ENCODE measurements around the gene PLXND1.

PLXND1 gene

DNA sequence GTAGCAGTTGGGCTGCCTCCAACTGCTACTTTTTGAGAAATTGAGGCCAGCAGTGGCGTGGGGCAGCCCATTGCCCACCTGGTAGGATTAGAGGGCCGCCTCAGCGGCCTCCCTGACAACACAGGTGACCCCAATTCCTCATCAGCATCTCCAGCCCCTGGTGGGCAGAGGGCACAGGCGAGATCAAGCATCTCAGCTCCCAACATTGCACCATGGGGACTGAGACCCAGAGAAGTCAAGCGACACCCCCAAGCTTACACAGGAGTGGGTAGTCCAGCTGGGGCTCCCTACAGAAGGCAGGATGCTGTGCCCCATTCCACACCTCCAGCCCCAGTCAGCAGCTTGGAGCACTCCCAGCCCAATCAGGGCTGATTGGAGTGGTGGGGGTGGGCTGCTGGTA is 63.7 kb downstream of the PLXND1 start:
- no peak for DNase-seq (ENCODE audit: low read depth)
- no peak for TF ChIP-seq CTCF (IDR thresholded peaks at IDR 0.05; ENCODE audit: control insufficient read depth, extremely low read depth, insufficient read depth)
- no peak overlapping the region for H3K4me3 ChIP-seq (ENCODE audit: low read depth, low read length)

GRCh38 chr3:129540776-129541516 is 65.5 kb downstream of the PLXND1 start:
- H3K4me3 ChIP-seq (ENCODE audit: low read depth, low read length), result no peak overlapping the region
- no peak for TF ChIP-seq CTCF (IDR thresholded peaks at IDR 0.05; ENCODE audit: control insufficient read depth, extremely low read depth, insufficient read depth)
- no peak for DNase-seq (ENCODE audit: low read depth)

DNA sequence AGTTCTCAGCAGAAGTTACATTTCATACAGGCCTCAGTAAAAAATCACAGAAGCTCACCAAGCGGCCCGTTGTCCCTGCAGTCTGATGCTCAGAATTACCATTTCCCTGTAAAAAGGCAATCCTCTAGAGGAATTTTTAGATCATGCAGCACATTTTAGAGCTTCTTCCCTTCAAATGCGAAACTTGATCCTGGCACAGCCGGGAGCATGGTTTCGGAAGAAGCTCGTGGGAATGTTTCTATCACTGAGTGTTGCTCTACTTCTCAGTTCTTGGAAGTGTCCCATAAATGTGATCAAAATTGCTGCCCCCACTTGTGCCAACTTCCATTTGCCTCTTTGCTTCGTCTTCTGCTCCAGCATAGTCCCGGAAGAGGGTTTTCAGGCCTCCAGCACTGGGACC is 67.3 kb downstream of the PLXND1 start:
- TF ChIP-seq CTCF (IDR thresholded peaks at IDR 0.05; ENCODE audit: control insufficient read depth, extremely low read depth, insufficient read depth), result no peak
- no peak overlapping the region for H3K4me3 ChIP-seq (ENCODE audit: low read depth, low read length)
- DNase-seq (ENCODE audit: low read depth), result no peak

DNA sequence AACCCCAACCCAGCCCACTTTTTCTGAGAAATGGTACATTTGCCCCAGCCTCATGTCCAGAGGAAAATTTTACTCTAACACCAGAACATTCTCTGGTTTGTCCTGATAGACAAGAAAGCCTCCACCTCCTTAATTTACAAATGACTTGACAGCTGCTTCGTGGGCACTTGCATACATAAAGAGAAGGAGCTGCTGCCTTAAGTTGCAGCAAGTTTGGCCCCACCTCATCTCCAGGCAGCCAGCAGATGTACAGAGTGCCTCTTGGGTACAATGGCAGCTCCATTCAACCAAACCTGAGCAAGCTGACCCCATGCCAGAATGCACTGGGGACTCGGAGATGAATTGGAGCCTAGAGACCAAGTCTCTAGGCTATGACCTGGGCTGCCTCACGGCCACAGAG is 69.7 kb downstream of the PLXND1 start:
- no peak for TF ChIP-seq CTCF (IDR thresholded peaks at IDR 0.05; ENCODE audit: control insufficient read depth, extremely low read depth, insufficient read depth)
- no peak for DNase-seq (ENCODE audit: low read depth)
- no peak overlapping the region for H3K4me3 ChIP-seq (ENCODE audit: low read depth, low read length)

- TF ChIP-seq CTCF (IDR thresholded peaks at IDR 0.05; ENCODE audit: control insufficient read depth, extremely low read depth, insufficient read depth), result no peak
- no peak for DNase-seq (ENCODE audit: low read depth)
- H3K4me3 ChIP-seq (ENCODE audit: low read depth, low read length), result no peak overlapping the region
These were observed 70.2 kb downstream of the PLXND1 start for GRCh38 chr3:129536374-129536667.

DNA sequence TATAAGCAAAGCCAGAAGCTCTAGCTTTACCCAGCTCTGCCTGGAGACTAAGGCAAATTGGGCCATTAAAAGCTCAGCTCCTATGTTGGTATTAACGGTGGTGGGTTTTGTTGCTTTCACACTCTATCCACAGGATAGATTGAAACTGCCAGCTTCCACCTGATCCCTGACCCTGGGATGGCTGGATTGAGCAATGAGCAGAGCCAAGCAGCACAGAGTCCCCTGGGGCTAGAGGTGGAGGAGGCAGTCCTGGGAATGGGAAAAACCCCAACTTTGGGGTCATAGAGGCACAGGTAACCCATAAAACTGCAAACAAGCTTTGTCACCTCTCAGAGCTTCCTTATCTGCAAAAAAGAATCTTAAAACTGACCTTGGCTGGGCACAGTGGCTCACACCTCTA is 71.4 kb downstream of the PLXND1 start:
- DNase-seq (ENCODE audit: low read depth), result no peak
- no peak for TF ChIP-seq CTCF (IDR thresholded peaks at IDR 0.05; ENCODE audit: control insufficient read depth, extremely low read depth, insufficient read depth)
- H3K4me3 ChIP-seq (ENCODE audit: low read depth, low read length), result no peak overlapping the region

DNA sequence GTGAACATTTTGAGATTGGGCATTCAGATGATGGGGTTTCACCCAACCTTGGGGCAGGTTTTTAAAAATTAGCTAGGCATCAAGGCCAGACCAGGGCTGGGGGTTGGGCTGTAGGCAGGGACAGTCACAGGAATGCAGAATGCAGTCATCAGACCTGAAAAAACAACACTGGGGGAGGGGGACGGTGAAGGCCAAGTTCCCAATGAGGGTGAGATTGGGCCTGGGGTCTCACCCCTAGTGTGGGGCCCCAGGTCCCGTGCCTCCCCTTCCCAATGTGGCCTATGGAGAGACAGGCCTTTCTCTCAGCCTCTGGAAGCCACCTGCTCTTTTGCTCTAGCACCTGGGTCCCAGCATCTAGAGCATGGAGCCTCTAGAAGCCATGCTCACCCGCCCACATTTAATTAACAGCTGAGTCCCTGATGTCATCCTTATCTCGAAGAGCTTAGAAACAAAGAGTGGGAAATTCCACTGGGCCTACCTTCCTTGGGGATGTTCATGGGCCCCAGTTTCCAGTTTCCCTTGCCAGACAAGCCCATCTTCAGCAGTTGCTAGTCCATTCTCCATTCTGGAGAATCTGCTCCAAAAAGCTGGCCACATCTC is 71.9 kb downstream of the PLXND1 start:
- no peak for DNase-seq (ENCODE audit: low read depth)
- H3K4me3 ChIP-seq (ENCODE audit: low read depth, low read length), result no peak overlapping the region
- TF ChIP-seq CTCF (IDR thresholded peaks at IDR 0.05; ENCODE audit: control insufficient read depth, extremely low read depth, insufficient read depth), result no peak
